Measurements from ENCODE around the gene L3MBTL2.
"Not testable (repeated sequence)": the region's sequence is repeated elsewhere in the genome, so short reads cannot be mapped to it uniquely, and the experiment has no call there.

The L3MBTL2 gene

DNA sequence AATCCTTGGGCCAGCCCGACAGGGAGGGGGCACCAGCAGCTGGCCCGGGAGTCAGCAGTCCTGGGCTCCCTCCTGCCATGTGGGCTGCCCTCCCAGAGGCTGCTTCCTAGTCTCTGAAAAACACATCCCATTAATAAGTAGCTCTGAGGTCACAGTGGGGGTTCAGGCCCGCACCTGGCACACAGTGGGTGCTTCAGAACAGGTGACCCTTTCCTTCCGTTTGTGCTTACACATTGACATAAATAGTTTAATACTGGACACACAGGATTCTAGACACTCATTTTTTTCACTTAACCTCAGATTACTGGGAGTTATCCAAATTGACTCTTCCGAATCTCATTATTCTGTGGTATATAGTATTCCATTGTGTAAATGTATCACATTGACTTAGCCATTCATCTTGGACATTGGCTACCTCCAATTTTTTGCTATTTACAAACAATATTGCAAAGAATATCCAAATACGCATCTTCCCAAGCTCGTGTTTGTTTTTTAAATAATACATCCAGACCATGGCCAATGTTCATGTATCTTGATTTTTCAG, 36.1 kb downstream of the L3MBTL2 start:
- no peak for DNase-seq (ENCODE audit: low read depth)

DNA sequence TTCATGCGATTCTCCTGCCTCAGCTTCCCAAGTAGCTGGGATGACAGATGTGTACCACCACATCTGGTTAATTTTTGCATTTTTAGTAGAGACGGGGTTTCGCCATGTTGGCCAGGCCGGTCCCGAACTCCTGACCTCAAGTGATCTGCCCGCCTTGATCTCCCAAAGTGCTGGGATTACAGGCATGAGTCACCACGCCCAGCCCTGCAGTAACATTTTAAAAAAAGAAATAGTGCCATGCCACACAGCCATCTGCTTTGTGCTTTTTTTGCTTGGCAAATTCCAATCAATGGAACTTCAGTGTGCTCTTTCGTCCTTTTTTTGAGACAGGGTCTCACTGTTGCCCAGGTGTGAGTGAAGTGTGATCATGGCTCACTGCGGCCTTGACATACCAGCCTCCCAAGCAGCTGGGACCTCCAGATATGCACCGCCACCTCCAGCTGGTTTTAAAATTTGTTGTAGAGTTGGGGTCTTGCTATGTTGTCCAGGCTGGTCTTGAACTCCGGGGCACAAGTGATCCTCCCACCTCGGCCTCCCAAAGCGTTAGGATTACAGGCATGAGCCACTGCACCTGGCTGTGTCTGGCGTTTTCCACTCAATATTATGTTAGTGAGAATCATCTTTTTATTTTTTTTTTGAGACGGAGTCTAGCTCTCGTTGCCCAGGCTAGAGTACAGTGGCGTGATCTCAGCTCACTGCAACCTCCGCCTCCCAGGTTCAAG, 37.4 kb downstream of the L3MBTL2 start:
- no peak for DNase-seq (ENCODE audit: low read depth)

- no peak for DNase-seq (ENCODE audit: low read depth)
Measured at GRCh38 chr22:41243361-41243760, 38.2 kb downstream of the L3MBTL2 start.

- DNase-seq (ENCODE audit: low read depth): no peak
Measured at GRCh38 chr22:41245917-41246499, 40.9 kb downstream of the L3MBTL2 start.

GRCh38 chr22:41247703-41248102, 42.6 kb downstream of the L3MBTL2 start:
- DNase-seq (ENCODE audit: low read depth): no peak

- DNase-seq (ENCODE audit: low read depth): no peak
Measured at GRCh38 chr22:41248314-41248713, 43.2 kb downstream of the L3MBTL2 start.

GRCh38 chr22:41248758-41249157, 43.6 kb downstream of the L3MBTL2 start:
- DNase-seq (ENCODE audit: low read depth): no peak

DNA sequence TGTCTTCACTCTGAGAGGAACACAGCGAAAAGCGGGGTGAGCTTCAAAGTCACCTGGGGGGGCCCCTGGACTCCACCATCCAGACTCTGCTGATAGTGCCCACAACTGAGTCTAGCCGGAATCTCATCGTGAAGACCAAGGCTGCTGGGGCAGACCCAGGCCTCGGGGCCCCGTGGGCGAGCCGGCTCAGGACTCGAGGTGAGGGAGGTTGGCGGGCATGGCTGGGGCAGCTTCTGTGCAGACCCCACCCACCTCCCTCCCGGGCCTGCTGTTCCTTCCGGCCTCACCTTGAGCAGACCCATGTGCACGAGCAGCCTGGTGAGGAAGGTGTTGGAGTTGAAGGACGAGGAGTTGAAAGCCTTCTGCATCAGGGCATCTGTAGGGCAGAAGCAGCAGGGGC, 44.3 kb downstream of the L3MBTL2 start:
- no peak for DNase-seq (ENCODE audit: low read depth)

DNA sequence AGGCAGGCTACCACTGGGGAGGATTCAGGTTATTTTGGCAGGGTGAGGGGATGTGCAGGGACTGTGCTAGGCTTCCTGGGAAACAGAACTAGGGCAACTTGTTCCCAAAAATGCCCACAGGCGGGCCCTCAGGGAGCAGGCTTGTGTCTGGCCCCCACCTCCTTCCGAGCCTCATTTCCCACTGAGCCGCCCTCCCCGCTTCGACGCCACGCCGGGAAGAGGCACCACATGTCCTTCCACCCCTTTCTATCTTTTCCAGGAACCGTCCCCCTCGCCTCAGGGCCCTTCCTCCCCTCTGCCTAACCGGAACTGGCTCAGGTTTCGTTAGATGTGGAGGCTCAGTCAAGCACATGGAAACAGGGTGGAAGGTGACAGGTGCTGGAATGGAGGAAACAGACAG, 45.0 kb downstream of the L3MBTL2 start:
- no peak for DNase-seq (ENCODE audit: low read depth)

DNA sequence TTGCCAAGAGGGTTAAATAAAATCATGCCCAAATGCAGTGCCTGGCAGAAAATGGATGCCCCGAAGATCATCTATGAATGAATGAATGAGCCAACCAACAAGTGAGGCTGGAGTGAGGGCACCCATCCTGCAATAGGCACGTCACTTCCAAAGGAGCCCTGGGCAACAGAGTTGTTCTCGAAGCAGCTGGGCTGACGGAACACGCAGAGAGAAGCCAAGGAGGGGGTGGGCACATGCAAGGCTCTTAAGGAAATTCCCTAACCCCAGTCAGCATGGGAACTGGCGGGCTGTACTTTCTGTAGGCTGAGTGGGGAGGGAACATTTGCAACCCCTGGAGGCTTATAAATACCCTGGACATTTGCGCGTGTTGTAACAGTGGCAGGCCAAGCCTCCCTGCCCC, 47.3 kb downstream of the L3MBTL2 start:
- no peak for DNase-seq (ENCODE audit: low read depth)

GRCh38 chr22:41254230-41254629, 49.1 kb downstream of the L3MBTL2 start:
- DNase-seq (ENCODE audit: low read depth): no peak

DNA sequence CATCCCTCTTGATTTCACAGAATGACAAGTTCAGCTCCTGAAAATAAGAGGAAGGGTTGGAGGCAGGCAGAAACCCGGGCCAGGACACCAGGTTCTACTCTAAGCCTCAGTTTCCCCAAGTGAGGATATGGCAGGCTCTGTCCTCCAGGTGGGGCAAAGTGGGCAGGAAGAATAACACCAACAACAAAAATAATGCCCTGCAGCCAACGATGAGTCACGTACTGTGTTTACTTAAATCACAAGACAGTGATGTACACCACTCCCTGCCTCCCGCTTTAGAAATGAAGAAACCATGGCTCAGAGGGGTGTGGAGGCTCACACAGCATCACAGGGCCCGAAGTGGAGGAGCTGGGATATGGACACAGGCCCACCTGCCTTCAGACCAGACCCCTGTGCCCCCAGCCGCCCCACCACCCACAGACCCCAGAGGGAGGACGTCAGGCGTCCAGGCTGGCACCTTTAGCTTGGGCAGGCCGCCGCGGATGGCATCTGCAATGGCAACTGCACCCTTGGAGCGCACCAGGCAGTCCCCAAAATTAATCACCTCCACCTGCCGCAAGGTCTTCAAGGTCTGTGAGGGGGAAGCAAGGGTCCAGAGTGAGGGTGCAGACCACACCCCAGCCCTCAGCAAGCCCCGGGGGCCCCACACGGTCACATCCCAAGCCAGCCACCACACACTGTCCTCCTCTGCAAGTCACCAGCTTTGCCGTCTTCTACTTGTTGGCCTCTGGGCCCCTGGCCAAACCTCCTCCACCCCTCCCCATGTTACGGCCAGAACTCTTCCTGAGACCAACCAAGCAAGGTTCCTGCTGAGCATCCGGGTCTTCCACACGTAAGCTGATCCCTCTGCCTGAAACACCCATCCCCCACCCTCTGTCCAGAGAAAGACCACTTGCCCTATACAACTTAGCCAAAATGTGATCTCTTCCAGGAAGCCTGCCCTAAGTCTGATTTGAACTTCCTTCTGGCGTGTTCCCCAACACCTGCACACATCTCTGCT, 51.4 kb downstream of the L3MBTL2 start:
- DNase-seq (ENCODE audit: low read depth): no peak

GRCh38 chr22:41257696-41258095, 52.6 kb downstream of the L3MBTL2 start:
- DNase-seq (ENCODE audit: low read depth): no peak

DNA sequence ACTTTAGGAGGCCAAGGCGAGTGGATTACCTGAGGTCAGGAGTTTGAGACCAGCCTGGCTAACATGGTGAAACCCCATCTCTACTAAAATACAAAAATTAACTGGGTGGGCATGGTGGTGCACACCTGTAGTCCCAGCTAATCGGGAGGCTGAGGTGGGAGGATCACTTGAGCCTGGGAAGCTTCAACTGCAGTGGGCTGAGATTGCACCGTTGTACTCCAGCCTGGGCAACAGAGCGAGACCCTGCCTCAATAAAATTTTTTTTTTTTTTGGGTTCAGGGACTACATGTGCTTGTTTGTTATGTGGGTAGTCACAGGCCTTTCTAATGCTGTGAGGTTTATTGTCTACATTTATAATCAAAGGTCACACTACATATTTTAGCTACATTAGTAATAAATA, 54.6 kb downstream of the L3MBTL2 start:
- DNase-seq (ENCODE audit: low read depth): not testable (repeated sequence)

DNA sequence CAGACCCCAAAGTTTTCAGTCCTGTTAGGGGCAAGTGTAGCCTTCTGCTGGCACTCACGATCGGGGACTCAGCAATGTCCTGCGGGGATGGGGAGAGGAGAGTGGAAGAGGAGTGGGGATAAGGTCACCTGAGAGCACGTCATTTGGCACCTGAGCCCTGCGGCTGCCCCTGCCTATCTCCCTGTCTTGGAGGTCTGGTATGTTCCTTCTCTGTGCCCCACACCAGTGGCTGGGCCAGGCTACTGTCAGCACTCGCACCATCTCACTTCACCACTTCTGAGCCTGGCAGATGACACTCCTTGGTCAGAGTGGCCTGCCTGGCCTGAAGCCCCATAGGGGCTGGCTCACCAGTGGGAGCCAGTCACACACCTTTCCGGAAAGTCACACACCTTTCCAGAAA, 55.8 kb downstream of the L3MBTL2 start:
- DNase-seq (ENCODE audit: low read depth): no peak

GRCh38 chr22:41261541-41262249, 56.6 kb downstream of the L3MBTL2 start:
- no peak for DNase-seq (ENCODE audit: low read depth)

GRCh38 chr22:41262250-41262765, 57.2 kb downstream of the L3MBTL2 start:
- DNase-seq (ENCODE audit: low read depth): no peak

DNA sequence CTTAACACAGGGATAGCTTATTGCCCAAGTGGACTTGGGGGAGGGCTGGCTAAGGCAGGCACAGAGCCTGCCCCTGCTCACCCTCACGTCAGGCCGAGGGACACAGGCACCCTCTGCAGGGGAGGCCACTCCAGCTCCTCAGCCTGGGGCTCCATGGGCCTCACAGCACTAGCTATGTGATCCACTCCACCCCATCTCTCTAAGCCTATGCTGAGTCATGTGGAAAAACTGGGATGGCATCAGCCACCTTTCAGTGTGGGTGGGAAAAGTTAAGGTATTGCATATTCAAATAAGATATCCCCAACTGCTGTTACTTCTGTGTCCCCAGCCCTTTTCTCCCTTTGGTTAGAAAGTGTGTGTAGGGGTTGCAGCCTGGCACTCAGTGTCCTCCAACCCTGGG, 58.6 kb downstream of the L3MBTL2 start:
- no peak for DNase-seq (ENCODE audit: low read depth)

GRCh38 chr22:41264408-41264941, 59.4 kb downstream of the L3MBTL2 start:
- no peak for DNase-seq (ENCODE audit: low read depth)

GRCh38 chr22:41267958-41268357, 62.8 kb downstream of the L3MBTL2 start:
- no peak for DNase-seq (ENCODE audit: low read depth)

- no peak for DNase-seq (ENCODE audit: low read depth)
Measured at GRCh38 chr22:41271787-41272186, 66.7 kb downstream of the L3MBTL2 start.

Data from activated T-cell treated with anti-CD3 and anti-CD28 coated beads for 1 hour (primary cell).